HepG2 (cell line): ENCODE results near the gene AGT. TPM values are rescaled to one million over a fixed set of nuclear protein-coding genes. Genes with fewer than 3 reads are reported as not detected.

ENCODE experiments used
- ATM ChIP-seq: fragments of 450-650 bp; IDR thresholded peaks from 2 replicates; pipeline ENCODE4 v1.7.1; 2017; ENCODE audit warnings: mild to moderate bottlenecking, borderline replicate concordance
- NFIC ChIP-seq: IDR thresholded peaks from 2 replicates; pipeline ENCODE4 v1.6.1; 2012; ENCODE audit warnings: mild to moderate bottlenecking, low read length, inconsistent platforms
- NPAS2 ChIP-seq: sonication (generic); formaldehyde crosslinking; IDR thresholded peaks from 2 replicates; pipeline ENCODE4 v1.8.0; 2022; ENCODE audit warnings: mild to moderate bottlenecking, missing genetic modification reagents, borderline replicate concordance
- STAG1 ChIP-seq: sonication (generic); formaldehyde crosslinking; IDR thresholded peaks from 2 replicates; pipeline ENCODE4 v1.4.0; 2020; ENCODE audit warnings: missing genetic modification reagents
- TCF12 ChIP-seq, 2 experiments: fragments of 450-650 bp in 1 of 2; sonication (generic) in 1 of 2; formaldehyde crosslinking in 1 of 2; IDR thresholded peaks; 2 replicates each; pipeline versions ENCODE4 v1.6.1 to v1.8.0; 2017 to 2022; ENCODE audit warnings: antibody characterized with exemption in 1 of 2, mild to moderate bottlenecking in 1 of 2, missing genetic modification reagents in 1 of 2, moderate library complexity in 1 of 2
- U2AF1 ChIP-seq: fragments of 200-400 bp; formaldehyde crosslinking; optimal IDR thresholded peaks from 2 replicates; pipeline ENCODE3; 2017; ENCODE audit warnings: mild to moderate bottlenecking, low read depth, low read length
- ZBTB1 ChIP-seq: sonication (generic); formaldehyde crosslinking; IDR thresholded peaks from 2 replicates; pipeline ENCODE4 v1.4.0; 2020; ENCODE audit warnings: missing genetic modification reagents, borderline replicate concordance
- ZNF431 ChIP-seq: sonication (generic); formaldehyde crosslinking; IDR thresholded peaks from 2 replicates; pipeline ENCODE4 v1.9.0; 2022; ENCODE audit warnings: missing genetic modification reagents, low read depth, mild to moderate bottlenecking, borderline replicate concordance
- ZNF432 ChIP-seq: sonication (generic); formaldehyde crosslinking; IDR thresholded peaks from 2 replicates; pipeline ENCODE4 v1.5.0; 2020; ENCODE audit warnings: missing genetic modification reagents, mild to moderate bottlenecking, borderline replicate concordance
- ZNF589 ChIP-seq: sonication (generic); formaldehyde crosslinking; conservative IDR thresholded peaks from 2 replicates; pipeline ENCODE4 v1.8.0; 2022; ENCODE audit warnings: mild to moderate bottlenecking, moderate library complexity, missing genetic modification reagents
- ZNF720 ChIP-seq: sonication (generic); formaldehyde crosslinking; IDR thresholded peaks from 2 replicates; pipeline ENCODE4 v1.4.0; 2020; ENCODE audit warnings: missing genetic modification reagents
- ZNF749 ChIP-seq: sonication (generic); formaldehyde crosslinking; IDR thresholded peaks from 2 replicates; pipeline ENCODE4 v1.8.0; 2022; ENCODE audit warnings: mild to moderate bottlenecking, missing genetic modification reagents, moderate library complexity, borderline replicate concordance
- ZNF775 ChIP-seq: sonication (generic); formaldehyde crosslinking; IDR thresholded peaks from 2 replicates; pipeline ENCODE4 v1.4.0; 2020; ENCODE audit warnings: missing genetic modification reagents, mild to moderate bottlenecking, moderate library complexity, borderline replicate concordance
- ZNF878 ChIP-seq: sonication (generic); formaldehyde crosslinking; IDR thresholded peaks from 2 replicates; pipeline ENCODE4 v1.8.1; 2023; ENCODE audit warnings: mild to moderate bottlenecking, missing genetic modification reagents, moderate library complexity
- polyA plus RNA-seq, 8 experiments: library from polyadenylated mRNA; depleted of rRNA in 3 of 8; stranded (reverse) in 7 of 8; unstranded in 1 of 8; fragments of >200 nt; fragmentation: Illumina TruSeq in 4 of 8; extraction: Trizol in 4 of 8; gene quantifications; 2 replicates each; pipeline versions ENCODE4 v1.2.1 to v1.2.3, GENCODE V29; 2011 to 2016; ENCODE audit warnings: low read depth in 4 of 8, missing spikeins in 1 of 8, mixed read lengths in 1 of 8; ENCODE audit not compliant: insufficient read depth in 1 of 8
- total RNA-seq, 5 experiments: library from RNA; depleted of rRNA; stranded (reverse); fragments of >200 nt; fragmentation: Illumina TruSeq; extraction: Trizol; gene quantifications; 2 replicates each; pipeline ENCODE4 v1.2.3, GENCODE V29; 2016; ENCODE audit warnings: low read depth in 1 of 5
- TF ChIP-seq, protein P1 (sequence below): sonication (generic); formaldehyde crosslinking; IDR thresholded peaks from 2 replicates; pipeline ENCODE4 v1.9.0; 2021; ENCODE audit warnings: missing genetic modification reagents, borderline replicate concordance
- TF ChIP-seq, protein P2 (sequence below): sonication (generic); formaldehyde crosslinking; IDR thresholded peaks from 2 replicates; pipeline ENCODE4 v1.5.0; 2020; ENCODE audit warnings: missing genetic modification reagents
- TF ChIP-seq, protein P3 (sequence below): sonication (generic); formaldehyde crosslinking; IDR thresholded peaks from 2 replicates; pipeline ENCODE4 v1.8.1; 2023; ENCODE audit warnings: mild to moderate bottlenecking, moderate library complexity, missing genetic modification reagents
- TF ChIP-seq, protein P4 (sequence below): sonication (generic); formaldehyde crosslinking; IDR thresholded peaks from 2 replicates; pipeline ENCODE4 v1.8.0; 2022; ENCODE audit warnings: missing genetic modification reagents, low read depth, mild to moderate bottlenecking, borderline replicate concordance
- TF ChIP-seq, protein P5 (sequence below): sonication (generic); formaldehyde crosslinking; IDR thresholded peaks from 2 replicates; pipeline ENCODE4 v1.4.0; 2020; ENCODE audit warnings: missing genetic modification reagents

The AGT gene
- total and polyA plus RNA-seq, 2 of the 13 experiments (the other 11 are each of a cell fraction or from before 2014, with no cell fraction given): 892 to 2,071 TPM

DNA sequence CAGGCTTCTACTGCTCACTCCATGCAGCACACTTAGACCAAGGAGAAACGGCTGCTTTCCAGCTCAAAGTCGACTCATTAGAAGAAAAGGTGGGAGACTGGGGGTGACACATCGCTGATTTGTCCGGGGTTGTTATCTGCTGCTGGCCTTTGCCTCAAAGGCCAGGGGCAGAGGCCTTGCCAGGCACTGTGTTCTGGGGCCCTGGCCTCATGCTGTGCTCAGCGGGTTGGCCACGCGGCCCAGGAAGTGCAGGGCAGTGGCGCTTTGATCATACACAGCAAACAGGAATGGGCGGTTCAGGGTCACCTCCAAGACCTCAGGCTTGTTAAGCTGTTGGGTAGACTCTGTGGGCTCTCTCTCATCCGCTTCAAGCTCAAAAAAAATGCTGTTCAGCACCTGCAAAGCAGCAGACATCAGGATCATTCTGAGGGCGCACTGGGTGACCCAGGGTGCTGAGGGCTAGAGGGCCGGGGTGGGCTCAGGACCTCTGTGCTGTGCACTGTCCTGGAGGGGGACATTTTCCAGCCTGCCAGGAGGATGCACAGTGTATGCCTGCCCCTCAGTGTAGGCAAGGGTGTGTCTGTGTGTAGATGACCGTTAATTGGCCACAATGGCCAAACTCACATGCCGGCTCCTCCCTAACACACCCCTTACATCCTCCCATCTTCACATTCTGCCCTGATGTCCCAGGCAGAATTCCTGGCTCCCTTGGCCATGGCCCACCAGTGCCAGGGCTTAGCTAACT lies 10.8 kb downstream of the AGT start (continued):
- TF ChIP-seq ZNF749 (CRISPR knock-in tag) (no peak; the same call in 1 of the 2 replicates), TCF12 (IDR thresholded peaks at IDR 0.05) (no peak), TCF12 (CRISPR knock-in tag; IDR thresholded peaks at IDR 0.05) (peak; percentile 91; the same call in 1 of the 2 replicates), ZNF589 (CRISPR knock-in tag) (peak; percentile 44; the same call in 1 of the 2 replicates), ZNF432 (CRISPR knock-in tag) (no peak), ZNF720 (CRISPR knock-in tag) (no peak), ATM (no peak), ZBTB1 (CRISPR knock-in tag) (no peak), U2AF1 (peak; percentile 29), ZNF878 (CRISPR knock-in tag) (peak; percentile 94), NPAS2 (CRISPR knock-in tag) (no peak), NFIC (no peak), ZNF431 (peak; percentile 96), STAG1 (peak; percentile 37), ZNF775 (peak; percentile 58; the same call in 1 of the 2 replicates)
- TF ChIP-seq, protein P1, sequence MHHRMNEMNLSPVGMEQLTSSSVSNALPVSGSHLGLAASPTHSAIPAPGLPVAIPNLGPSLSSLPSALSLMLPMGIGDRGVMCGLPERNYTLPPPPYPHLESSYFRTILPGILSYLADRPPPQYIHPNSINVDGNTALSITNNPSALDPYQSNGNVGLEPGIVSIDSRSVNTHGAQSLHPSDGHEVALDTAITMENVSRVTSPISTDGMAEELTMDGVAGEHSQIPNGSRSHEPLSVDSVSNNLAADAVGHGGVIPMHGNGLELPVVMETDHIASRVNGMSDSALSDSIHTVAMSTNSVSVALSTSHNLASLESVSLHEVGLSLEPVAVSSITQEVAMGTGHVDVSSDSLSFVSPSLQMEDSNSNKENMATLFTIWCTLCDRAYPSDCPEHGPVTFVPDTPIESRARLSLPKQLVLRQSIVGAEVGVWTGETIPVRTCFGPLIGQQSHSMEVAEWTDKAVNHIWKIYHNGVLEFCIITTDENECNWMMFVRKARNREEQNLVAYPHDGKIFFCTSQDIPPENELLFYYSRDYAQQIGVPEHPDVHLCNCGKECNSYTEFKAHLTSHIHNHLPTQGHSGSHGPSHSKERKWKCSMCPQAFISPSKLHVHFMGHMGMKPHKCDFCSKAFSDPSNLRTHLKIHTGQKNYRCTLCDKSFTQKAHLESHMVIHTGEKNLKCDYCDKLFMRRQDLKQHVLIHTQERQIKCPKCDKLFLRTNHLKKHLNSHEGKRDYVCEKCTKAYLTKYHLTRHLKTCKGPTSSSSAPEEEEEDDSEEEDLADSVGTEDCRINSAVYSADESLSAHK (CRISPR knock-in tag): no peak
- TF ChIP-seq, protein P2, sequence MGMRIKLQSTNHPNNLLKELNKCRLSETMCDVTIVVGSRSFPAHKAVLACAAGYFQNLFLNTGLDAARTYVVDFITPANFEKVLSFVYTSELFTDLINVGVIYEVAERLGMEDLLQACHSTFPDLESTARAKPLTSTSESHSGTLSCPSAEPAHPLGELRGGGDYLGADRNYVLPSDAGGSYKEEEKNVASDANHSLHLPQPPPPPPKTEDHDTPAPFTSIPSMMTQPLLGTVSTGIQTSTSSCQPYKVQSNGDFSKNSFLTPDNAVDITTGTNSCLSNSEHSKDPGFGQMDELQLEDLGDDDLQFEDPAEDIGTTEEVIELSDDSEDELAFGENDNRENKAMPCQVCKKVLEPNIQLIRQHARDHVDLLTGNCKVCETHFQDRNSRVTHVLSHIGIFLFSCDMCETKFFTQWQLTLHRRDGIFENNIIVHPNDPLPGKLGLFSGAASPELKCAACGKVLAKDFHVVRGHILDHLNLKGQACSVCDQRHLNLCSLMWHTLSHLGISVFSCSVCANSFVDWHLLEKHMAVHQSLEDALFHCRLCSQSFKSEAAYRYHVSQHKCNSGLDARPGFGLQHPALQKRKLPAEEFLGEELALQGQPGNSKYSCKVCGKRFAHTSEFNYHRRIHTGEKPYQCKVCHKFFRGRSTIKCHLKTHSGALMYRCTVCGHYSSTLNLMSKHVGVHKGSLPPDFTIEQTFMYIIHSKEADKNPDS (CRISPR knock-in tag): no peak
- TF ChIP-seq, protein P3, sequence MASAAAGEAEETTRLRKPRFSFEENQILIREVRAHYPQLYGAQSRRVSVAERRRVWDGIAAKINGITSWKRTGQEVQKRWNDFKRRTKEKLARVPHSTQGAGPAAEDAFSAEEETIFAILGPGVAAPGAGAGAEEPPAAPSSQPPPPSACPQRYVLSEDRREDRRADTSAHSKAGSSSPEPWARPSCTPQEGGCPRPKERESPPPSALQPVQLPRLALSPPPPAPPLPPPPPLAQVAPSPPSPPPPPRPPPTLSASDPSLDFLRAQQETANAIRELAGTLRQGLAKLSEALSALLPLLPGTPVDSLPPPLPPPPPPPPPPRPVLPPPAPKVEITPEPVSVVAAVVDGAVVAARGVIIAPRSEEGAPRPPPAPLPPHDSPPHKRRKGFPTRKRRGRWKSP (CRISPR knock-in tag): peak; percentile 79
- TF ChIP-seq, protein P4, sequence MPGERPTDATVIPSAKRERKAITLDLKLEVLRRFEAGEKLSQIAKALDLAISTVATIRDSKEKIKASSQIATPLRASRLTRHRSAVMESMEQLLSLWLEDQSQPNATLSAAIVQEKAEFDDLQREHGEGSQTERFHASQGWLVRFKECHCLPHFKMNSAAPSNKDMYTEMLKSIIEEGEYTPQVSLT: no peak
- TF ChIP-seq, protein P5, sequence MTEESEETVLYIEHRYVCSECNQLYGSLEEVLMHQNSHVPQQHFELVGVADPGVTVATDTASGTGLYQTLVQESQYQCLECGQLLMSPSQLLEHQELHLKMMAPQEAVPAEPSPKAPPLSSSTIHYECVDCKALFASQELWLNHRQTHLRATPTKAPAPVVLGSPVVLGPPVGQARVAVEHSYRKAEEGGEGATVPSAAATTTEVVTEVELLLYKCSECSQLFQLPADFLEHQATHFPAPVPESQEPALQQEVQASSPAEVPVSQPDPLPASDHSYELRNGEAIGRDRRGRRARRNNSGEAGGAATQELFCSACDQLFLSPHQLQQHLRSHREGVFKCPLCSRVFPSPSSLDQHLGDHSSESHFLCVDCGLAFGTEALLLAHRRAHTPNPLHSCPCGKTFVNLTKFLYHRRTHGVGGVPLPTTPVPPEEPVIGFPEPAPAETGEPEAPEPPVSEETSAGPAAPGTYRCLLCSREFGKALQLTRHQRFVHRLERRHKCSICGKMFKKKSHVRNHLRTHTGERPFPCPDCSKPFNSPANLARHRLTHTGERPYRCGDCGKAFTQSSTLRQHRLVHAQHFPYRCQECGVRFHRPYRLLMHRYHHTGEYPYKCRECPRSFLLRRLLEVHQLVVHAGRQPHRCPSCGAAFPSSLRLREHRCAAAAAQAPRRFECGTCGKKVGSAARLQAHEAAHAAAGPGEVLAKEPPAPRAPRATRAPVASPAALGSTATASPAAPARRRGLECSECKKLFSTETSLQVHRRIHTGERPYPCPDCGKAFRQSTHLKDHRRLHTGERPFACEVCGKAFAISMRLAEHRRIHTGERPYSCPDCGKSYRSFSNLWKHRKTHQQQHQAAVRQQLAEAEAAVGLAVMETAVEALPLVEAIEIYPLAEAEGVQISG: peak; percentile 92
